ENCODE results near the gene SLC9A9.

- TF ChIP-seq POLR2A (IDR thresholded peaks at IDR 0.05) (no peak), CTCF (IDR thresholded peaks at IDR 0.05) (no peak)
Observed at GRCh38 chr3:143590660-143591059, 257.6 kb downstream of the SLC9A9 start.
